MV-4-11 (cell line): ENCODE measurements around the gene SPOCK1.

Experiments used
- DNase-seq: peaks from one replicate; lab custom pipeline; 2025; lab: John Stamatoyannopoulos, UW

SPOCK1 gene

GRCh38 chr5:137101544-137101943, 397.6 kb downstream of the SPOCK1 start:
- DNase-seq = no peak

- DNase-seq = no peak
Observed at GRCh38 chr5:137099651-137100050, 399.5 kb downstream of the SPOCK1 start.

GRCh38 chr5:137098663-137099062, 400.5 kb downstream of the SPOCK1 start:
- no peak for DNase-seq

GRCh38 chr5:137098238-137098637, 400.9 kb downstream of the SPOCK1 start:
- DNase-seq = no peak

GRCh38 chr5:137097203-137097602, 401.9 kb downstream of the SPOCK1 start:
- DNase-seq = no peak

GRCh38 chr5:137096149-137097103, 402.7 kb downstream of the SPOCK1 start:
- DNase-seq = no peak

GRCh38 chr5:137095597-137095996, 403.5 kb downstream of the SPOCK1 start:
- DNase-seq = no peak

GRCh38 chr5:137092831-137093230, 406.3 kb downstream of the SPOCK1 start:
- peak; percentile 3 for DNase-seq

GRCh38 chr5:137091472-137091871, 407.7 kb downstream of the SPOCK1 start:
- DNase-seq = no peak

- no peak for DNase-seq
Observed at GRCh38 chr5:137090721-137091120, 408.4 kb downstream of the SPOCK1 start.

GRCh38 chr5:137090151-137090550, 409.0 kb downstream of the SPOCK1 start:
- DNase-seq = no peak

- no peak for DNase-seq
Observed at GRCh38 chr5:137088175-137088574, 411.0 kb downstream of the SPOCK1 start.

- no peak for DNase-seq
Observed at GRCh38 chr5:137086342-137086741, 412.8 kb downstream of the SPOCK1 start.

GRCh38 chr5:137085206-137085605, 413.9 kb downstream of the SPOCK1 start:
- no peak for DNase-seq

- DNase-seq = no peak
Observed at GRCh38 chr5:137084016-137084415, 415.1 kb downstream of the SPOCK1 start.

- no peak for DNase-seq
Observed at GRCh38 chr5:137082951-137083350, 416.2 kb downstream of the SPOCK1 start.

GRCh38 chr5:137078171-137078665, 420.9 kb downstream of the SPOCK1 start:
- no peak for DNase-seq

- no peak for DNase-seq
Observed at GRCh38 chr5:137075163-137075970, 423.8 kb downstream of the SPOCK1 start.

- no peak for DNase-seq
Observed at GRCh38 chr5:137073189-137073588, 425.9 kb downstream of the SPOCK1 start.

GRCh38 chr5:137072361-137073115, 426.6 kb downstream of the SPOCK1 start:
- DNase-seq = no peak

GRCh38 chr5:137071931-137072330, 427.2 kb downstream of the SPOCK1 start:
- DNase-seq = no peak

- DNase-seq = no peak
Observed at GRCh38 chr5:137071526-137071925, 427.6 kb downstream of the SPOCK1 start.
